MM.1S (cell line): Measurements from ENCODE around the gene GAB2.

Experiments
- DNase-seq: peaks from one replicate; pipeline ENCODE4 v3.0.0-alpha.2; 2015
- H2AFZ ChIP-seq: fragments of 300-600 bp; sonication (generic); 2 replicates; pipeline ENCODE4 v1.6.0; 2016; ENCODE audit warnings: antibody characterized with exemption, low read length
- H3F3A ChIP-seq: fragments of 300-600 bp; sonication (generic); 2 replicates; pipeline ENCODE4 v1.6.1; 2016; ENCODE audit warnings: mild to moderate bottlenecking, antibody characterized with exemption, low read length, moderate library complexity, mixed read lengths; ENCODE audit not compliant: insufficient read depth
- H3K27ac ChIP-seq: fragments of 300-600 bp; sonication (generic); 2 replicates; pipeline ENCODE4 v1.5.1; 2016; ENCODE audit warnings: mild to moderate bottlenecking, low read length
- H3K27me3 ChIP-seq: fragments of 300-600 bp; sonication (generic); replicated peaks from 2 replicates; pipeline ENCODE4 v1.6.0; 2016; ENCODE audit warnings: low read length; ENCODE audit not compliant: insufficient read depth
- H3K36me3 ChIP-seq: fragments of 300-600 bp; sonication (generic); replicated peaks from 2 replicates; pipeline ENCODE4 v1.6.1; 2016; ENCODE audit warnings: mild to moderate bottlenecking, low read length, mixed read lengths; ENCODE audit not compliant: insufficient read depth
- H3K4me1 ChIP-seq: fragments of 300-600 bp; sonication (generic); 2 replicates; pipeline ENCODE4 v1.6.1; 2016; ENCODE audit warnings: low read length, mixed read lengths
- H3K4me2 ChIP-seq: fragments of 300-600 bp; sonication (generic); 2 replicates; pipeline ENCODE4 v1.6.0; 2016; ENCODE audit warnings: low read depth, low read length
- H3K4me3 ChIP-seq: fragments of 300-600 bp; sonication (generic); 2 replicates; pipeline ENCODE4 v1.5.1; 2016; ENCODE audit warnings: low read length, mixed read lengths
- H3K79me2 ChIP-seq: fragments of 300-600 bp; sonication (generic); 2 replicates; pipeline ENCODE4 v1.6.1; 2016; ENCODE audit warnings: mixed run types, low read length, mixed read lengths
- H3K9ac ChIP-seq: fragments of 300-600 bp; sonication (generic); 2 replicates; pipeline ENCODE4 v1.6.1; 2016; ENCODE audit warnings: low read length, mixed read lengths
- H3K9me2 ChIP-seq: fragments of 300-600 bp; sonication (generic); replicated peaks from 2 replicates; pipeline ENCODE4 v1.6.1; 2016; ENCODE audit warnings: mild to moderate bottlenecking, low read length, mixed read lengths; ENCODE audit not compliant: insufficient read depth
- H3K9me3 ChIP-seq: fragments of 300-600 bp; sonication (generic); replicated peaks from 2 replicates; pipeline ENCODE4 v1.6.1; 2016; ENCODE audit warnings: mild to moderate bottlenecking, low read length, mixed read lengths; ENCODE audit not compliant: insufficient read depth
- H4K20me1 ChIP-seq: fragments of 300-600 bp; sonication (generic); 2 replicates; pipeline ENCODE4 v1.6.1; 2016; ENCODE audit warnings: mild to moderate bottlenecking, low read length, moderate library complexity, mixed read lengths; ENCODE audit not compliant: insufficient read depth
- EZH2 ChIP-seq: fragments of 300-600 bp; sonication (generic); optimal IDR thresholded peaks from 2 replicates; pipeline ENCODE3; 2017; ENCODE audit warnings: low read depth, mild to moderate bottlenecking, antibody characterized with exemption, low read length, mixed read lengths
- EZH2phosphoT487 ChIP-seq: fragments of 300-600 bp; sonication (generic); IDR thresholded peaks from 2 replicates; pipeline ENCODE4 v1.6.1; 2018; ENCODE audit warnings: antibody characterized with exemption, low read length
- TF ChIP-seq, protein P1 (sequence below): fragments of 300-600 bp; sonication (generic); IDR thresholded peaks from 2 replicates; pipeline ENCODE4 v1.5.1; 2016; ENCODE audit warnings: antibody characterized with exemption, low read length, mixed read lengths

GAB2 gene

DNA sequence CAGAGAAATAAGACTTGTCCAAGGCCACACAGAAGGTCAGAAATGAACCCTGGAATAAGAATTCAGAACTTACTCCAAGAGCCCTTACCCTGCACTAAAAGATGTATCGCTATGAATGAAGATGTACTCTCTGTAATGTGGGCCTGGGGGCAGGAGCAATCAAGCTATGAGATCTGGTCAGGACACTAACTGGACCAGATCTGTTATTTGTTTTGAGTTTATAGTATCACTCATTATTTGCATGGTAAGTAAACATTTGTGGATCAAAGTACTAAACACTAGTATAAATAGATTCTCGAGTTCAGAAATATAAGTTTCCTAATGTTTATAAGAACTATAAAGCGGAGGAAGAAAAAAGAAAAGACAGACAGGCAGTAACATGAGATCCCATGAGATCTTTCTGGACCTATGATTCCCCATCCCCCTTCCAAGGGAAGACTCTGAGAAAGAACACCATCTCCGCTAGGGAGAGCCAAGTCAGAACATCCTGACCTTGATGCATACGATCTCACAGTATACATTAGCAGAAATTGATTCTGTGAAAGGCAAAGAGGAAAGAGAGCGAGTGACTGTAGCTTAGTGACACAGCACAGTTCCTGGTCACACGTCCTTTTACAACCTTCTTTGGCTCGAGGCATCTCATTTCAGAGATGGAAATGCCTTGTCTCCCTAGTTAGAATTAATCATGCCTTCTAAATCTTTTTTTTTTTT, 157.7 kb downstream of the GAB2 start:
- Histone ChIP-seq H3K4me1 (no peaks in the 10 kb centered on the region), H4K20me1 (no peaks in the 10 kb centered on the region), H3K79me2 (no peaks in the 10 kb centered on the region), H3K27ac (no peak overlapping the region), H3K4me2 (no peak overlapping the region), H3F3A (no peaks in the 10 kb centered on the region), H3K36me3 (no peaks in the 10 kb centered on the region), H3K9ac (no peak overlapping the region), H2AFZ (no peak overlapping the region), H3K27me3 (no peaks in the 10 kb centered on the region), H3K4me3 (no peak overlapping the region), H3K9me3 (no peaks in the 10 kb centered on the region), H3K9me2 (no peaks in the 10 kb centered on the region)
- no peak for DNase-seq
- TF ChIP-seq EZH2 (no peak), EZH2phosphoT487 (no peak)
- TF ChIP-seq, protein P1, sequence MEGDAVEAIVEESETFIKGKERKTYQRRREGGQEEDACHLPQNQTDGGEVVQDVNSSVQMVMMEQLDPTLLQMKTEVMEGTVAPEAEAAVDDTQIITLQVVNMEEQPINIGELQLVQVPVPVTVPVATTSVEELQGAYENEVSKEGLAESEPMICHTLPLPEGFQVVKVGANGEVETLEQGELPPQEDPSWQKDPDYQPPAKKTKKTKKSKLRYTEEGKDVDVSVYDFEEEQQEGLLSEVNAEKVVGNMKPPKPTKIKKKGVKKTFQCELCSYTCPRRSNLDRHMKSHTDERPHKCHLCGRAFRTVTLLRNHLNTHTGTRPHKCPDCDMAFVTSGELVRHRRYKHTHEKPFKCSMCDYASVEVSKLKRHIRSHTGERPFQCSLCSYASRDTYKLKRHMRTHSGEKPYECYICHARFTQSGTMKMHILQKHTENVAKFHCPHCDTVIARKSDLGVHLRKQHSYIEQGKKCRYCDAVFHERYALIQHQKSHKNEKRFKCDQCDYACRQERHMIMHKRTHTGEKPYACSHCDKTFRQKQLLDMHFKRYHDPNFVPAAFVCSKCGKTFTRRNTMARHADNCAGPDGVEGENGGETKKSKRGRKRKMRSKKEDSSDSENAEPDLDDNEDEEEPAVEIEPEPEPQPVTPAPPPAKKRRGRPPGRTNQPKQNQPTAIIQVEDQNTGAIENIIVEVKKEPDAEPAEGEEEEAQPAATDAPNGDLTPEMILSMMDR: no peak

DNA sequence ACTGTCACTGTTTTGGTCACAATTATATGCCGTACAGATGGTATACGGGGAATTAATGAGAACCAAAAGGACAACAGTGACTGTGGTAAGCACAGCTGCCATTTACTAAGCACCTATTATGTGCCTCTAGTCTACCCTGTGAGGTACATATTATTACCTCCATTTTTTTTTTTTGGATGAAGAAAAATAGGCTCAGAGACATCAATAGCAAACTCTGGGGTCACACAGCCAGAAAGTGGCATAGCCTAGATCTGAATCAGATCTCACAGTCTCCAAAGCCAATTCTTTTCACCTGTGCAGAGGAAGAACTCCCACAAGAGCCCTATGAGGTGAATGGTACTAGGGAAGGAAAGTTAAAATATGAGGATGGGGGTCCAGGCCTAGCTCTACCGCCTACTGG, 160.0 kb downstream of the GAB2 start:
- Histone ChIP-seq H3K9ac (no peak overlapping the region), H3K36me3 (no peaks in the 10 kb centered on the region), H3K9me3 (no peaks in the 10 kb centered on the region), H3K4me2 (no peak overlapping the region), H3F3A (no peaks in the 10 kb centered on the region), H4K20me1 (no peaks in the 10 kb centered on the region), H3K27ac (no peak overlapping the region), H2AFZ (no peak overlapping the region), H3K4me3 (no peak overlapping the region), H3K9me2 (no peaks in the 10 kb centered on the region), H3K79me2 (no peaks in the 10 kb centered on the region), H3K4me1 (no peaks in the 10 kb centered on the region), H3K27me3 (no peaks in the 10 kb centered on the region)
- TF ChIP-seq EZH2: no peak
- no peak for TF ChIP-seq EZH2phosphoT487
- TF ChIP-seq, protein P1: no peak
- DNase-seq: no peak

DNA sequence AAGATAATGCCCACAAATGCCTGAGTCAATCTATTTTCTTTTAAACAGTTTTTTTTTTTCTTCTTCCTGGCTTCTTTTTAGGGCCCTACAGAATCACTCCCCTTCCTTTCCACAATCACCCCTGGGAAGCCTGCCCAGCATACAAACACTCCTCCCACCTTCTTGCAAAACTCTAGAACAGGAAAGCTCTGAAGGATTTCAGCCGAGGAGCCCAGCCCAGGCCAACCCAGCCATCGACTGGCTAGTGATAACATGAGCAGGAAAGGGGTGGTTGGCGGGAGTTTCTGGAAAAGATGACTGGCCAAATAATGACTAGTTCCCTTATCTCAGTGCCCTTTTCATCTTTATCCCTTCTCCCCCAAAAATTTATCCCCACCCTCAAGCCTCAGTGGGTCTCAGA, 160.7 kb downstream of the GAB2 start:
- Histone ChIP-seq H3F3A (no peaks in the 10 kb centered on the region), H4K20me1 (no peaks in the 10 kb centered on the region), H3K4me1 (no peaks in the 10 kb centered on the region), H3K9me3 (no peaks in the 10 kb centered on the region), H3K4me3 (no peak overlapping the region), H3K27ac (no peak overlapping the region), H3K4me2 (no peak overlapping the region), H3K27me3 (no peaks in the 10 kb centered on the region), H3K9me2 (no peaks in the 10 kb centered on the region), H3K79me2 (no peaks in the 10 kb centered on the region), H3K9ac (no peak overlapping the region), H2AFZ (no peak overlapping the region), H3K36me3 (no peaks in the 10 kb centered on the region)
- no peak for DNase-seq
- TF ChIP-seq, protein P1: no peak
- TF ChIP-seq EZH2 (no peak), EZH2phosphoT487 (no peak)
